ENCODE measurements around the gene SUB1.

The SUB1 gene

GRCh38 chr5:32562843-32563242 lies 22.5 kb upstream of the SUB1 start:
- ChIA-PET POLR2A (no interaction called here), CTCF (interaction anchor here (0.8 kb wide), 1 partner anchor 22 kb away, joined by 3 read pairs; the partner anchor contains the start of gene SUB1)
- Histone ChIP-seq H3K4me1 (ENCODE audit: control insufficient read depth, insufficient read depth, low read length) (peaks cover 4% of the 10 kb centered on the region; the same call in 1 of the 2 replicates), H3K27ac (ENCODE audit: extremely low read depth, low read depth, low read length) (no peak overlapping the region), H3K9me3 (ENCODE audit: control insufficient read depth, insufficient read depth, low read depth, low read length) (no peaks in the 10 kb centered on the region), H3K36me3 (ENCODE audit: control insufficient read depth in 2 of 2, insufficient read depth in 1 of 2, low read length in 2 of 2) (no peaks in the 10 kb centered on the region), H3K4me3 (ENCODE audit: low read depth, low read length) (no peak overlapping the region)
- TF ChIP-seq ZNF621 (tag by site-specific recombination; IDR thresholded peaks at IDR 0.05) = no peak
- TF ChIP-seq MYNN (tag by site-specific recombination; IDR thresholded peaks at IDR 0.05; ENCODE audit: borderline replicate concordance) = 0 out of 2 replicates have a peak, but pooled peaks have one; percentile 51

GRCh38 chr5:32563614-32564013 lies 21.7 kb upstream of the SUB1 start:
- no peaks in the 10 kb centered on the region for H3K9me3 ChIP-seq (ENCODE audit: control insufficient read depth, insufficient read depth, low read depth, low read length)
- no peaks in the 10 kb centered on the region for H3K36me3 ChIP-seq (ENCODE audit: control insufficient read depth in 2 of 2, insufficient read depth in 1 of 2, low read length in 2 of 2)
- TF ChIP-seq, protein P1, sequence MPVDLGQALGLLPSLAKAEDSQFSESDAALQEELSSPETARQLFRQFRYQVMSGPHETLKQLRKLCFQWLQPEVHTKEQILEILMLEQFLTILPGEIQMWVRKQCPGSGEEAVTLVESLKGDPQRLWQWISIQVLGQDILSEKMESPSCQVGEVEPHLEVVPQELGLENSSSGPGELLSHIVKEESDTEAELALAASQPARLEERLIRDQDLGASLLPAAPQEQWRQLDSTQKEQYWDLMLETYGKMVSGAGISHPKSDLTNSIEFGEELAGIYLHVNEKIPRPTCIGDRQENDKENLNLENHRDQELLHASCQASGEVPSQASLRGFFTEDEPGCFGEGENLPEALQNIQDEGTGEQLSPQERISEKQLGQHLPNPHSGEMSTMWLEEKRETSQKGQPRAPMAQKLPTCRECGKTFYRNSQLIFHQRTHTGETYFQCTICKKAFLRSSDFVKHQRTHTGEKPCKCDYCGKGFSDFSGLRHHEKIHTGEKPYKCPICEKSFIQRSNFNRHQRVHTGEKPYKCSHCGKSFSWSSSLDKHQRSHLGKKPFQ (tag by site-specific recombination; IDR thresholded peaks at IDR 0.05) = no peak
- TF ChIP-seq, protein P2, sequence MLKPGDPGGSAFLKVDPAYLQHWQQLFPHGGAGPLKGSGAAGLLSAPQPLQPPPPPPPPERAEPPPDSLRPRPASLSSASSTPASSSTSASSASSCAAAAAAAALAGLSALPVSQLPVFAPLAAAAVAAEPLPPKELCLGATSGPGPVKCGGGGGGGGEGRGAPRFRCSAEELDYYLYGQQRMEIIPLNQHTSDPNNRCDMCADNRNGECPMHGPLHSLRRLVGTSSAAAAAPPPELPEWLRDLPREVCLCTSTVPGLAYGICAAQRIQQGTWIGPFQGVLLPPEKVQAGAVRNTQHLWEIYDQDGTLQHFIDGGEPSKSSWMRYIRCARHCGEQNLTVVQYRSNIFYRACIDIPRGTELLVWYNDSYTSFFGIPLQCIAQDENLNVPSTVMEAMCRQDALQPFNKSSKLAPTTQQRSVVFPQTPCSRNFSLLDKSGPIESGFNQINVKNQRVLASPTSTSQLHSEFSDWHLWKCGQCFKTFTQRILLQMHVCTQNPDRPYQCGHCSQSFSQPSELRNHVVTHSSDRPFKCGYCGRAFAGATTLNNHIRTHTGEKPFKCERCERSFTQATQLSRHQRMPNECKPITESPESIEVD (tag by site-specific recombination; IDR thresholded peaks at IDR 0.05) = no peak
- no peak for TF ChIP-seq SCRT1 (tag by site-specific recombination; IDR thresholded peaks at IDR 0.05; ENCODE audit: borderline replicate concordance)
- TF ChIP-seq ZNF324 (tag by site-specific recombination; IDR thresholded peaks at IDR 0.05) = no peak
- no peak for TF ChIP-seq ZBTB8A (tag by site-specific recombination; IDR thresholded peaks at IDR 0.05)
- TF ChIP-seq IKZF3 (tag by site-specific recombination; IDR thresholded peaks at IDR 0.05) = no peak
- TF ChIP-seq MYNN (tag by site-specific recombination; IDR thresholded peaks at IDR 0.05; ENCODE audit: borderline replicate concordance) = no peak
- H3K4me3 ChIP-seq (ENCODE audit: low read depth, low read length) = no peak overlapping the region
- no peak overlapping the region for H3K27ac ChIP-seq (ENCODE audit: extremely low read depth, low read depth, low read length)
- POLR2A ChIA-PET = no interaction called here
- CTCF ChIA-PET = interaction anchor here (0.8 kb wide), 1 partner anchor 21 kb away, joined by 3 read pairs; the partner anchor contains the start of gene SUB1
- H3K4me1 ChIP-seq (ENCODE audit: control insufficient read depth, insufficient read depth, low read length) = peaks cover 4% of the 10 kb centered on the region; the same call in 1 of the 2 replicates

DNA sequence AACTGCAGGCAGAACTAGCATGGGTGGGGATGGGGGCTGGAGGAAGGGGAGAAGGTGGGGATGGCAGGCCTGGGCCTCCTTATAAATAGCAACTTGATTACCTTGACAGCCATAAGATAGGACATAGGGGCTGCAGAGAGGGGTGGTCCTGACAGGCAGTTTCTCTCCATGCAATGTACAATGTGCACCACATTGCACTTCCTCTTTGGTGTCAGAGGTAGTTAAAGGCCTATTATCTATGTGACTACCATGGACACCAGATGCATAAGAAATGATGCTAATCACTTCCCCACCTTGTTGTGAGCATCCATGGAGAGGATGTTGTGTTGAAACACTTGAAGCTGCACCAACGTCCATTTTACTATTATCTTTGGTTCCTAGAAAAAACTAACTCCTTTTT lies 20.2 kb upstream of the SUB1 start:
- ChIA-PET CTCF (no interaction called here), POLR2A (no interaction called here)
- Histone ChIP-seq H3K9me3 (ENCODE audit: control insufficient read depth, insufficient read depth, low read depth, low read length) (no peaks in the 10 kb centered on the region), H3K36me3 (ENCODE audit: control insufficient read depth in 2 of 2, insufficient read depth in 1 of 2, low read length in 2 of 2) (no peaks in the 10 kb centered on the region), H3K27ac (ENCODE audit: extremely low read depth, low read depth, low read length) (no peak overlapping the region), H3K4me1 (ENCODE audit: control insufficient read depth, insufficient read depth, low read length) (no peaks in the 10 kb centered on the region), H3K4me3 (ENCODE audit: low read depth, low read length) (no peak overlapping the region)
- TF ChIP-seq KLF8 (tag by site-specific recombination; IDR thresholded peaks at IDR 0.05) (no peak), ZNF239 (tag by site-specific recombination; IDR thresholded peaks at IDR 0.05) (no peak), PRDM2 (tag by site-specific recombination; IDR thresholded peaks at IDR 0.05; ENCODE audit: borderline replicate concordance) (no peak), ZSCAN4 (tag by site-specific recombination; IDR thresholded peaks at IDR 0.05) (no peak), ZNF133 (tag by site-specific recombination; IDR thresholded peaks at IDR 0.05) (no peak)
